Fibroblast of skin of right quadriceps (primary cell): ENCODE results near the gene SLC9A9.
"Not testable (repeated sequence)": the region's sequence is repeated elsewhere in the genome, so short reads cannot be mapped to it uniquely, and the experiment has no call there.

Experiments
- DNase-seq: peaks from one replicate; pipeline ENCODE4 v3.0.0-alpha.2; 2013

Gene SLC9A9

DNA sequence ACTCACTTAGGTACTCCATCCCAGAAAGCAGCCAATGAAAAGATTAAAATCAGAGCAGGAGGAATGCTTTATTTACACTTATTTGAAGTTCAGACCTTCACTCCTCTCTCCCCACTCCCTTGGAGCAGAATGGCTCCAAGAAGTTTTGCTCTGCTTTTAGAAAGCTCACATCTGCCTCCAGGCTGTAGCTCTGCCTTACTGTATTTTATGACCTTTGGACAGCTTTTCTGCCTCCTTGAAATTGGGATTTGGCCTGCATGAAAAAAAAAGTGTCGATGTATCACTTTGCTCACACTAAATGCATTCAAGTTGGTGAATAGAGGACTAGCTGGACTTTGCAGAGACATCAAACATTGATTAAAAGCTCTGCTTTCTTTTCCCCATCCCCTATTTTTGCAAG, 95.3 kb downstream of the SLC9A9 start:
- no peak for DNase-seq

GRCh38 chr3:143751643-143752178, 96.6 kb downstream of the SLC9A9 start:
- DNase-seq: no peak

DNA sequence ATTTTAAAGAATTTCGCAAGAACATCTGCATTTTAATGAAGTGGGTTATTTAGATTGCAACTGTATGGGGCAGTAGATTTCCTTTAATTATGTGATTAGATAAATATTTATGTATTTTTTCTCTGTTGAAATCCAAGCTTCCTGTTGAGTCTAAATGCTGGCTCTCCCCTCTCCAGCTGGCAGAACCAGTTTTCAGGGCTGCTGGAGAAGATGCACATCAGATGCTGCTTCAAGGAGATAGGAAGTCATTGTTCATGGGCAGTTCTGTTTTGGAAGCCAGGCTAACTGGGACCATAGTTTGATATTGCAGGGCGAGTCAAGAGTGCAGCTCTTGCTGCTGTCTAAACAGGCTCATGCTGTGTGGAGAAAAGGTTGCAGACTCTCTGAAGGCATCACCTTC, 97.4 kb downstream of the SLC9A9 start:
- DNase-seq: no peak

- no peak for DNase-seq
Measured at GRCh38 chr3:143749926-143750325, 98.3 kb downstream of the SLC9A9 start.

- no peak for DNase-seq
Measured at GRCh38 chr3:143737065-143737464, 111.2 kb downstream of the SLC9A9 start.

DNA sequence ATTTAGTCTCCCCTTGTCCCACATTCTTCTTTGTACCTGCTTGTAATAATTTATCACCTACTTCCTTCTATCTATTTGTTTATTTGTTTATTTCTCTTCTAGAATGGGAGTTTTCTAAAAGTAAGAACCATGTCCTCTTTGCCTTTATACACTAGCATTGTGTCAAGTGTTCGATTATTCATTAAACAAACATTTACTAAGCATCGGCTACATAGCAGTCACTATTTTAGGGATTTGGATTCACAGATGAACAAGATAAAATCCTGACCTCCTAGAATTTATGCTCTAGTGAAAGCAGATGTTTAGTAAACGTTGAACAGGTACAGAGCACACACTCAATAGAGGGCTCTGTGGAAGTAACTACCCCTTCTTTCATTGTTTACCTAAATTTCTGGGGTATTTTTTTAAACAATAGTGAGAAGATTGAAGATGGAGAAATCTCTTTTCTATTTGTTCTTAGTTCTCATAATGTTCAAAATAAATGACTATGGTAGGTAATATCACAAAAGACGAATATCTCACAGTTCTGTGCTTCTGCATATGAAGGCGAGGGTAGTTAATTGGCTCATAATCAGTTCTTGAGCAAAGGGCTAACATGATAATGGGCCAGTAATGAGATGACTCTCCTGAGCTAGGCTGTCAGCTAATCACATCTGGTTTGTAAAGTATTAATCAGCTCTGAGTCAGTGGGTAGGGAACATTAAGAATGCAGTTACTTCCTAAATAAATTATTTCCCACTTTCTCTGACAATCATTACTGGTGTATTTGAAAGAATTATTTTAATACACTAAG, 111.9 kb downstream of the SLC9A9 start:
- DNase-seq: peak; percentile 21

GRCh38 chr3:143731776-143732175, 116.5 kb downstream of the SLC9A9 start:
- no peak for DNase-seq

DNA sequence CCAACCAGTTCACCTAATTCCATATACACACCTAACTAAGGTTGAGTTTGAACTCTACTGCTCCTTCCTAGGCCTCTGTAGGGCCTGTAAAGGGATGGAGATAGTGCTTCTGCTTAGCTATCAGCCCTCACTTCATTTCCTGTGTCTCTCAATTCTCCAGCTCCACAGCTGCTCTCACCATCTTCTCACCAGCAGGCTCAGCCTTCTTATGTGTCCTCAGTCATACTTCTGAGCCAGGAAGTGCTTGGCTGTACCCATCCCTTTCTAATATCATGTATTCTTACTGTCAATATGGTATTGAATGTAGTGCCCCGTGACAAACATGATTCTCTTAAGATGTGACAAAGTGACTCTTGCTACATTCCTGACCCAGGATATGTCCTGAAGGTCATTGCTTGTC, 116.9 kb downstream of the SLC9A9 start:
- no peak for DNase-seq

GRCh38 chr3:143727391-143727790, 120.9 kb downstream of the SLC9A9 start:
- DNase-seq: peak; percentile 5

- DNase-seq: peak; percentile 18
Measured at GRCh38 chr3:143726727-143727126, 121.5 kb downstream of the SLC9A9 start.

- no peak for DNase-seq
Measured at GRCh38 chr3:143720381-143720780, 127.9 kb downstream of the SLC9A9 start.

DNA sequence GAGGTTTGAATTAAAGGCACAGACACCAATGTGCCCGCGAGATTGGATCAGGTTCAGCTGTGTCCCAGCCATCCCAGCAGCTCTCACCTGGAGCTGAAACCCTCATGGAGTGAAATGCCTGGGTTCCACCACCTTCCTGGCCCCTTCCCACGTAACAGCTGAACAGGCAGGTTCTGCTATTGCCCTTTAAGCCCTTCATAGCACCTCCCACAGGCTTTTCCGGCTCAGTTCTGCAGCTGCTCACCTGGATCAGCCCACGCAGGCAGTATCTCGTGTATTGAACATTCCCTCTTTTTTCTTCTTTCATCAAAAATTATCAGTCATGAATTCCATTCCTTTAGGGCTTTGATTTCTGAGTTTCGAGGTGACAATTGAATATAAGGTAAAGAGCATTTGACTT, 129.8 kb downstream of the SLC9A9 start:
- DNase-seq: no peak

GRCh38 chr3:143716731-143717130, 131.5 kb downstream of the SLC9A9 start:
- no peak for DNase-seq

- DNase-seq: no peak
Measured at GRCh38 chr3:143712522-143712921, 135.7 kb downstream of the SLC9A9 start.

DNA sequence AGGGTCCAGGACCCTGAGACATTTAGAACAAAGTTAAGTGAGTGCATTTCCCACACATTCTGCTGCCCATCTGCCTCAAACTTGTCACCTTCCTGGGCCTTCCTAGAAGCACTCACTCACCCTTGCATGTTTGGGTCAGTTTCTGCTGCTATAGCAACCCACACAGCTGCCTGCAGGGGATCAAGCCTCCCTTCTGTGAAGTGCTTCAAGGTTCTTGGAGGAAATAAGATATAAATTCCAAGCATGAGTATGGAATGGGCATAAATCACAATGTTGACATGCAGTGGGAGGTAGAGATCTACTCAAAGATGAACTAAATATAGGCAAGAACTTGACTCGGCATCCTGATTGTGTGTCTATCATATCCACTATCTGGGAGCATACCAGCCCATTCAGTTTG, 140.4 kb downstream of the SLC9A9 start:
- DNase-seq: peak; percentile 6

GRCh38 chr3:143700431-143700975, 147.8 kb downstream of the SLC9A9 start:
- DNase-seq: no peak

- DNase-seq: no peak
Measured at GRCh38 chr3:143699424-143699823, 148.8 kb downstream of the SLC9A9 start.

- no peak for DNase-seq
Measured at GRCh38 chr3:143698682-143699303, 149.5 kb downstream of the SLC9A9 start.

DNA sequence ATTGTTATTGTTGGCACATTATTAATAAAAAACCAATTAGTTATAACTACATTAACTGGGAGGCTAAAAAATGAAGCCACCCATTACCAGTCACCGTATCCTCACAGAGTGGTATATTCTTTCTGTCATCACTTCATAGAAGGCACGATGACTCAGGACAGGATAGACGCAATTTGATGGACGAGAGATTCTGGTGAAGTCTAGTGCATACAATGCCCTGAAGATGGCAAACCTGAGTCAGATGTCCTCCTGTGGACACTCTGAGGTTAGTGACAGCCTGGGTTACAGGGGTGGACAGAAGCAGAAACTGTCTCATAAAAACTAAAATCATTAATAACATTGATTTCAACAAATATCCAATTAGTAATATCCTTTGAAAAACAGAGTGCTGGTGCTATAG, 150.3 kb downstream of the SLC9A9 start:
- DNase-seq: no peak

GRCh38 chr3:143695333-143695732, 152.9 kb downstream of the SLC9A9 start:
- DNase-seq: not testable (repeated sequence)

- DNase-seq: no peak
Measured at GRCh38 chr3:143693506-143693905, 154.8 kb downstream of the SLC9A9 start.

DNA sequence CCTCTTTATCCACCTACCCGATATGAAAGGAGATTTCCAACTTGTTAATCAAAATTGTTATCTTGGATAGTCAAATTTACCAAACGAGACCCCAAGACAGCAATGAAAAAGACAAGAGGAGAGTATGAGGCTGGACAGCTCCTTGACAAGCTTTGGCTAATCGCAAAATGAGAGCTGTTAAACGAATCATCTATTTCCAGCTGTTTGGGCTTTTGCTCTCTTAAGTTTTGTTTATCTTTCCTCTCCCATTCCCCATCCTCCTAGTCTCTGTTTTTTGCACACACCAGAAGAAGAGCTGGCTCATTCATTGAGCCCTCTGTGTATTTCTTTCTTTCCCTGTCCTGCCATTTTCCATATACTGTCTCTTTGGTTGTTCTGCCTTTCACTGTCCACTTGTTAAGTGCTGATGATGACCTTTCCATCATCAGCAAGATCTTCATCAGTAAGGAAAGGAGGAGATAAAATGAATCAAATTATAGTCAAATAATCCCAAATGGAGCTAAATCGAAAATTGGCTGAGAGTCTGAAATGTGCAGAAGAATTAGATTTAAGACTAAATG, 161.6 kb downstream of the SLC9A9 start:
- no peak for DNase-seq

- no peak for DNase-seq
Measured at GRCh38 chr3:143685491-143685890, 162.8 kb downstream of the SLC9A9 start.

DNA sequence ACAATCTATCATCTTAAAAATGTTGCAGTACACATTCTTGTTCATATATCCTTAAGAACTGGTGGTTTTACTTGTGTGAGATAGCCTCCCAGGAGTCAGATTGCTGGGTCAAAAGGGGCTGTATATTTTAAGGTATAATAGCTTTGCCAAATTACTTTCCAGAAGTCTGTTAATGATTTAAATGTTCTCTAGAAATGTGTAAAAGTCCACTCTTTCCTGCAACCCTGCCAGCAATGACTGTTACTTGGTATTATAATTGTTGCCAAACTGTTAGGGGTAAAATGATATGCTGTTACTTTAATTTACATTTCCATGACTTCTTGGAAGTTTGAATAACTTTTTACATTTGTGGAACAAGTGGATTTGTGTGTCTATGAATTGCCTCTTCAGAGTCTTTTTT, 170.8 kb downstream of the SLC9A9 start:
- DNase-seq: no peak
